ENCODE measurements around the gene ECD.
"Not testable (repeated sequence)": the region's sequence is repeated elsewhere in the genome, so short reads cannot be mapped to it uniquely, and the experiment has no call there.

- not testable (repeated sequence) for TF ChIP-seq EZH2phosphoT487 (IDR thresholded peaks at IDR 0.05; ENCODE audit: borderline replicate concordance, low read depth); USF1 (IDR thresholded peaks at IDR 0.05; ENCODE audit: borderline replicate concordance, low read depth); GABPA (IDR thresholded peaks at IDR 0.05; ENCODE audit: low read depth); TEAD4 (IDR thresholded peaks at IDR 0.05; ENCODE audit: borderline replicate concordance, insufficient read depth); MXI1 (IDR thresholded peaks at IDR 0.05; ENCODE audit: low read depth, low read length); FOXM1 (IDR thresholded peaks at IDR 0.05; ENCODE audit: low read depth); CTCF (IDR thresholded peaks at IDR 0.05); MEF2A (IDR thresholded peaks at IDR 0.05; ENCODE audit: borderline replicate concordance, low read depth); ZBTB33 (IDR thresholded peaks at IDR 0.05; ENCODE audit: borderline replicate concordance, low read depth)
These were observed 17.0 kb downstream of the ECD start for GRCh38 chr10:73150633-73151413.
